ENCODE data around the gene FBXW11. TPM values are rescaled to one million over a fixed set of nuclear protein-coding genes. Genes with fewer than 3 reads are reported as not detected.

FBXW11 gene
- total and polyA plus RNA-seq, 2 donors (not counting 1 experiment from before 2014, with no cell fraction given): 19.7 to 62.4 TPM

- ChIA-PET POLR2A (no interaction called here), CTCF (interaction anchor here (0.6 to 4.1 kb wide), 3 partner anchors 32 to 267 kb away, joined by 3 to 41 read pairs (median 4); partner anchors contain the start of gene FBXW11)
- no peak overlapping the region for H3K4me2 ChIP-seq (replicated peaks; ENCODE audit: low read depth, low read length, poor library complexity, severe bottlenecking)
- no peak for DNase-seq
- peaks cover 0 to under 1% of the 10 kb centered on the region in 2 experiments for H3K36me3 ChIP-seq (replicated peaks in 1 of 2; ENCODE audit: control extremely low read depth in 1 of 2, control insufficient read depth in 1 of 2, extremely low read depth in 1 of 2, insufficient read depth in 2 of 2, low read length in 1 of 2)
- intact Hi-C loops (cut with micrococcal nuclease): no loop called here
- H3K27me3 ChIP-seq (replicated peaks in 1 of 4; ENCODE audit: control extremely low read depth in 1 of 4, control insufficient read depth in 3 of 4, insufficient read depth in 4 of 4, low read length in 3 of 4): no peaks in the 10 kb centered on the region
- H3K9me3 ChIP-seq (ENCODE audit: control extremely low read depth in 1 of 3, control insufficient read depth in 2 of 3, insufficient read depth in 1 of 3, low read length in 2 of 3): no peaks in the 10 kb centered on the region
- no peak overlapping the region for H3K4me3 Mint-ChIP-seq
- no peak overlapping the region for H3K4me3 ChIP-seq (ENCODE audit: control extremely low read depth in 1 of 5, extremely low read depth in 1 of 5, insufficient read depth in 1 of 5, low read depth in 2 of 5, low read length in 4 of 5)
- H3K4me1 Mint-ChIP-seq: peaks cover 17% of the 10 kb centered on the region
- no peaks in the 10 kb centered on the region for H3K27me3 Mint-ChIP-seq
- H3K79me2 ChIP-seq (ENCODE audit: control insufficient read depth, insufficient read depth, low read length): peaks cover 3% of the 10 kb centered on the region
- peaks cover 3% of the 10 kb centered on the region for H3K9me3 Mint-ChIP-seq (ENCODE audit: insufficient read depth)
- H4K20me1 ChIP-seq (ENCODE audit: control insufficient read depth, insufficient read depth, low read length, poor library complexity, severe bottlenecking): no peaks in the 10 kb centered on the region
- peaks cover 12 to 19% of the 10 kb centered on the region in 2 donors for H3K4me1 ChIP-seq (ENCODE audit: control insufficient read depth in 2 of 2, insufficient read depth in 2 of 2, low read length in 2 of 2)
- TF ChIP-seq CTCF (IDR thresholded peaks at IDR 0.05) (no peak), EZH2 (IDR thresholded peaks at IDR 0.05; ENCODE audit: borderline replicate concordance, insufficient read depth, low read depth, low read length, poor library complexity, severe bottlenecking) (no peak)
- H3K27ac ChIP-seq (ENCODE audit: low read length in 2 of 2): no peak overlapping the region
- no peak overlapping the region for H3K27ac Mint-ChIP-seq
- no peak overlapping the region for H2AFZ ChIP-seq (ENCODE audit: insufficient read depth, low read depth, low read length, poor library complexity, severe bottlenecking)
- WGBS (ENCODE audit: insufficient coverage): 94% methylated on average over 3 of the region's 3 CpGs
- no peak for ATAC-seq (ENCODE audit: low read depth)
- no peak overlapping the region for H3K9ac ChIP-seq (ENCODE audit: low read length)
Measured at GRCh38 chr5:172038167-172038566, 31.7 kb upstream of the FBXW11 start.

- no peaks in the 10 kb centered on the region for H4K20me1 ChIP-seq (ENCODE audit: control insufficient read depth, insufficient read depth, low read length, poor library complexity, severe bottlenecking)
- no peak for TF ChIP-seq EZH2 (IDR thresholded peaks at IDR 0.05; ENCODE audit: borderline replicate concordance, insufficient read depth, low read depth, low read length, poor library complexity, severe bottlenecking)
- no peak for TF ChIP-seq CTCF (IDR thresholded peaks at IDR 0.05)
- peaks cover 12 to 15% of the 10 kb centered on the region in 2 donors for H3K4me1 ChIP-seq (ENCODE audit: control insufficient read depth in 2 of 2, insufficient read depth in 2 of 2, low read length in 2 of 2)
- H3K9me3 ChIP-seq (ENCODE audit: control extremely low read depth in 1 of 3, control insufficient read depth in 2 of 3, insufficient read depth in 1 of 3, low read length in 2 of 3): peaks cover 0 to 9% (median 3%) of the 10 kb centered on the region in 3 donors
- H3K27me3 ChIP-seq (replicated peaks in 1 of 4; ENCODE audit: control extremely low read depth in 1 of 4, control insufficient read depth in 3 of 4, insufficient read depth in 4 of 4, low read length in 3 of 4): no peaks in the 10 kb centered on the region
- H3K79me2 ChIP-seq (ENCODE audit: control insufficient read depth, insufficient read depth, low read length): peaks cover 3% of the 10 kb centered on the region
- CTCF ChIA-PET: interaction anchor here (4.1 kb wide), 1 partner anchor 123 kb away, joined by 41 read pairs; no protein-coding TSS in a partner anchor
- no peaks in the 10 kb centered on the region for H3K27me3 Mint-ChIP-seq
- peaks cover 12% of the 10 kb centered on the region for H3K9me3 Mint-ChIP-seq (ENCODE audit: insufficient read depth)
- H3K4me2 ChIP-seq (replicated peaks; ENCODE audit: low read depth, low read length, poor library complexity, severe bottlenecking): peak overlapping the region; percentile 65
- WGBS (ENCODE audit: insufficient coverage): 0% methylated on average over 1 of the region's 2 CpGs
- H3K27ac ChIP-seq (ENCODE audit: low read length in 2 of 2): peak overlapping the region in 1 of 2 donors; percentile 61
- peak overlapping the region; percentile 37 for H3K9ac ChIP-seq (ENCODE audit: low read length)
- H3K27ac Mint-ChIP-seq: peak overlapping the region; percentile 50
- ATAC-seq (ENCODE audit: low read depth) (peak; percentile 63), DNase-seq (peak; percentile 45)
- H3K4me1 Mint-ChIP-seq: peaks cover 15% of the 10 kb centered on the region
- no peaks in the 10 kb centered on the region for H3K36me3 ChIP-seq (replicated peaks in 1 of 2; ENCODE audit: control extremely low read depth in 1 of 2, control insufficient read depth in 1 of 2, extremely low read depth in 1 of 2, insufficient read depth in 2 of 2, low read length in 1 of 2)
- H3K4me3 Mint-ChIP-seq: peak overlapping the region; percentile 15
- H3K4me3 ChIP-seq (ENCODE audit: control extremely low read depth in 1 of 5, extremely low read depth in 1 of 5, insufficient read depth in 1 of 5, low read depth in 2 of 5, low read length in 4 of 5): peak overlapping the region in 1 of 5 experiments; percentile 26
- POLR2A ChIA-PET: no interaction called here
- intact Hi-C loops (cut with micrococcal nuclease): no loop called here
- H2AFZ ChIP-seq (ENCODE audit: insufficient read depth, low read depth, low read length, poor library complexity, severe bottlenecking): peak overlapping the region; percentile 62
Measured at GRCh38 chr5:172035049-172035448, 28.6 kb upstream of the FBXW11 start.
